Measurements from ENCODE around the gene CCDC51. TPM values are rescaled to one million over a fixed set of nuclear protein-coding genes. Genes with fewer than 3 reads are reported as not detected.

CCDC51 gene
- total RNA-seq, 1 experiment from 2014 or later = 29.3 TPM

GRCh38 chr3:48399387-48400172 is 40.3 kb downstream of the CCDC51 start (continued):
- TF ChIP-seq POLR2AphosphoS5 (IDR thresholded peaks at IDR 0.05; ENCODE audit: low read depth, low read length) = no peak

GRCh38 chr3:48398701-48399386 is 41.1 kb downstream of the CCDC51 start:
- POLR2A ChIA-PET = no interaction called here
- H2AFZ ChIP-seq (ENCODE audit: low read depth, low read length, poor library complexity, severe bottlenecking) = no peak overlapping the region
- BruUV-seq (replicated peaks) = no TSS peak
- H3K27me3 ChIP-seq (ENCODE audit: insufficient read depth, low read length) = no peaks in the 10 kb centered on the region
- no peaks in the 10 kb centered on the region for H3K36me3 ChIP-seq (ENCODE audit: control insufficient read depth in 1 of 2, insufficient read depth in 2 of 2, low read length in 2 of 2)
- ATAC-seq (no peak), DNase-seq (ENCODE audit: low read depth, low spot score) (no peak)
- intact Hi-C loops (cut with micrococcal nuclease) = no loop called here
- no peaks in the 10 kb centered on the region for H3K9me2 ChIP-seq (ENCODE audit: insufficient read depth)
- H3K4me3 ChIP-seq (replicated peaks in 1 of 2; ENCODE audit: low read depth in 1 of 2, low read length in 2 of 2) = no peak overlapping the region
- no peaks in the 10 kb centered on the region for H4K20me1 ChIP-seq (ENCODE audit: insufficient read depth)
- no peak overlapping the region for H3K4me2 ChIP-seq (ENCODE audit: low read length)
- RAD21 ChIA-PET (ENCODE audit: low non-redundant PET in 1 of 2, low total read pairs in 2 of 2, uncharacterized antibody in 2 of 2, unreplicated experiment in 2 of 2) = interaction anchor here (4.0 to 4.1 kb wide), 2 partner anchors 37 kb away, joined by 54 to 59 read pairs; no protein-coding TSS in a partner anchor
- H3K79me2 ChIP-seq (ENCODE audit: insufficient read depth, low read length) = no peaks in the 10 kb centered on the region
- peaks cover 14 to 26% of the 10 kb centered on the region in 2 experiments for H3K4me1 ChIP-seq (ENCODE audit: control insufficient read depth in 1 of 2, insufficient read depth in 2 of 2, low read length in 2 of 2)
- no peak overlapping the region for H3K9ac ChIP-seq (ENCODE audit: low read length)
- H3K9me3 ChIP-seq (ENCODE audit: control insufficient read depth in 1 of 2, insufficient read depth in 1 of 2, low read depth in 1 of 2, low read length in 2 of 2) = no peaks in the 10 kb centered on the region
- CTCF ChIA-PET = interaction anchor here (0.7 to 8.0 kb wide), 4 partner anchors 36 to 158 kb away, joined by 3 to 386 read pairs (median 16); partner anchors contain the start of gene PFKFB4
- no peak for TF ChIP-seq TCF7L2 (IDR thresholded peaks at IDR 0.05; ENCODE audit: borderline replicate concordance, extremely low read depth, insufficient read depth, insufficient read length)
- no peak for TF ChIP-seq SP1 (IDR thresholded peaks at IDR 0.05; ENCODE audit: low read depth)
- TF ChIP-seq CEBPB (IDR thresholded peaks at IDR 0.05; ENCODE audit: low read depth) = no peak
- TF ChIP-seq REST (IDR thresholded peaks at IDR 0.05; ENCODE audit: low read depth) = no peak
- no peak for TF ChIP-seq POLR2AphosphoS5 (IDR thresholded peaks at IDR 0.05; ENCODE audit: low read depth, low read length)
- no peak overlapping the region for H3K27ac ChIP-seq (ENCODE audit: low read depth, low read length)
